G401 (cell line): Measurements from ENCODE around the gene FAM124A. TPM values are rescaled to one million over a fixed set of nuclear protein-coding genes. Genes with fewer than 3 reads are reported as not detected.

Source experiments
- DNase-seq: peaks from one replicate; pipeline ENCODE4 v3.0.0-alpha.2; 2015; ENCODE audit warnings: low spot score
- in situ Hi-C: cut with HindIII; loops from 2 replicates; pipeline ENCODE4 v1.10.0; 2016; ENCODE audit warnings: low sequenced_read_pairs, mixed read lengths
- total RNA-seq: library from RNA; depleted of rRNA; stranded (reverse); fragments of >200 nt; shearing (Covaris generic); gene quantifications from 2 replicates; pipeline ENCODE4 v1.2.3, GENCODE V29; 2014

FAM124A gene
- total RNA-seq, 1 experiment from 2014 or later: 0.95 TPM

DNA sequence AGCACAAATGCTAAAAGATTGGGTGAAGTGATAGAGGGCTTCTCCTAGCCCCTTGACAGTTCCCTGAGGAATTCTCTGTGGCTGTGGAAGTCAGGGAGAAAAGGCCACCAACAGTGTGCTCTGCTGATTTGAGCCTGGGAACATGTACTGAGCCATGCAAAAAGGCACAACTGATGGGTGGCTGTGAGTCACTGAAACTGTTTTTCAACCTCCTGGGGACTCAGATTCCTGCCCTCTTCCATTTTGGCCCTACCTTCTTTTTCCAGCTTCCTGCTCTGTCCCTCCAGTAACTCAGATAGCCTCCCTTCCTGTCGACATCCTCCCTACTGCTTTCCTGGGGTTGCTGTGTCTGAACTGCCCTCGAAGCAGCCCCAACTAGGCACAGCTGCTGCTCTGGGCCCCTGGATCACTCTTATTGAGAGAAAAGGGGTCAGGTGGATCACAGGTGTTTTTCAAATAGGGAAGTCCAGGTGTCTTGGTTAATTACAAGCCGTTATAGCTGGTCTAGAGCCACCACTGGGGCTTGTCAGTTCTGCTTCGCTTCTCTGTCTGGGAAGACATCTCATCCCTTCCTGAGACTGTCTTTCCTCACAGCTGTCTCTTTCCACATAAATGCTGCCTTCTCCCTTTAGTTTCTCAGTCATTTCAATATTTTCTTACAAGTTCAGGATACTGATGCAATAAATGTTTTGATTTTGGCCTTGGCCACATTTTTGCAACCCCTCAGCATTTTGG is 13.7 kb downstream of the FAM124A start:
- no peak for DNase-seq
- in situ Hi-C loops: no loop called here

GRCh38 chr13:51236491-51236792 is 14.2 kb downstream of the FAM124A start:
- in situ Hi-C loops: no loop called here
- no peak for DNase-seq

DNA sequence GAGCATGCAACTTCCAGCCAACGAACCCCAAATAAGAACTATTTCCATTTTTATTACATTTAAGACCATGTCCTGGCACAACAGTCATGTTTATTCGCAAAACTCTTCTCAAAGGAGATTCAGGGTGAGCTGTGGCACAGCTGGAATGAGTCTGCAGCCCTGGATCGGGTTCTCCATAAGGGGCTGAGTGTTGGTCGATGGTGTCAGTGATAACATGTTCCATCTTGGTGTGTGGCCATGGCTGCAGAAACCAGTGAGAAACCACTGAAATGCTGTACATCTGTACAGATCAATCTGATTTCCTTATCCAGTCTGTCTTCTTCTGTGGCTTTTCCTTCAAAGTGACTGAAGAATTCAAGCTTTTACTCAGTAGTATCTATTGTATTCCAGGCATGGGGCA is 15.2 kb downstream of the FAM124A start:
- DNase-seq: no peak
- in situ Hi-C loops: no loop called here

DNA sequence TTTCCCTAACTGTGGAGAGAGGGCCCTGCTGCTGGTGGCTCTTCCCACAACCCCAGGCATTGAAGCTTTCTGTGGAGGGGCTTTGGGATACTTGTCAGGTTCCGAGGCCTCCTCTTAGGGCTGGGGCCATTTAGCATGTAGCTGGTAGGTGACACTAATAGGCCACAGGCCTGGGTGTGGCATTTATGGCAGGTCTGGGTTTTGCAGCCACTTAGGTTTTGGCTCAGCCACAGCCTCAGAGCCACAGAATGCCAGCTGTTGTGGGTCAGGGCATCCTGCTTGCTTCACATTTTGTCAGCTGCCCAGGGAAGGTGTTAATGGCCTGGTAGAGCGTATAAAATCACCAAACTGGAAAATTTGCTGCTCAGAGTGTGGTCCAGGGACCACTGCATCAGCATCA is 15.7 kb downstream of the FAM124A start:
- no peak for DNase-seq
- in situ Hi-C loops: no loop called here

DNA sequence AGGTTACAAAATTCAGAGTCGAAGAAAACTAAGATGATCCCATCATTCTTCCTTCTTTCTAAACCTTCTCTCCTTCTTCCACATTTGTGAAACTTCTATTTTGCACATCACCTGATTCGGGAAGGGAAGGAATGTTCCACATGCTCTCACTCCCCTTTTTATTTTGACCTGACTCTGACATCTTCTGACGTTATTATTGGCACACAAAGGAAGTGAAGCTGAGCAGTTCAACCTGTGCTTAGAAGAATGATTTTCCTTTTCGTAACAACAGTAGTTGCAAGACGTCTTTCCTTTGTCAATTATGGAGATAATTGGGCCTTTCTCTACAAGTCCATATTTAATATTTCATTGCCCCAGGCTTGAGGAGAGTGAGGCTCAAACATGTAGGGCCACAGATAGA is 18.0 kb downstream of the FAM124A start:
- in situ Hi-C loops: no loop called here

GRCh38 chr13:51240958-51241357 is 18.8 kb downstream of the FAM124A start:
- in situ Hi-C loops: no loop called here
- peak; percentile 40 for DNase-seq

More for the DNA sequence above, 18.0 kb downstream of the FAM124A start:
- DNase-seq: no peak

DNA sequence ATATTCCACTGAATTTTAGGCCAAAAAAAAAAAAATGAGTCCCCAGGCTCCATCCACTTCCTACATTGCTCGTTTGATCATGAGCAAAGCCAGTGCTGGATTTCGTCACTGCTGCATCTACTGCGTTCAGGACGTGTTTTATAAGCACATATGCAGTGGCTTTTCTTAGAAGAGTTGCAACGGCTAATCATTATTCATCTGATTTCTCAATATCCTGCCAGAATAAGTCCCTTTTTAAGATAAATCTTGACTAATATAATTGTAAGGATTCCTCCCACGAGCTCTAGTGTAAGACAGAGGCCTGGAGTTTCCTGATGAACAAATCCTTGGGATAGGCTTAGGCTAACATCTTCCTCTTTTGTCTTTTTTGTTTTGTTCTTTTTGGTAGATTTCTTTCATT is 19.5 kb downstream of the FAM124A start:
- in situ Hi-C loops: no loop called here
- no peak for DNase-seq

DNA sequence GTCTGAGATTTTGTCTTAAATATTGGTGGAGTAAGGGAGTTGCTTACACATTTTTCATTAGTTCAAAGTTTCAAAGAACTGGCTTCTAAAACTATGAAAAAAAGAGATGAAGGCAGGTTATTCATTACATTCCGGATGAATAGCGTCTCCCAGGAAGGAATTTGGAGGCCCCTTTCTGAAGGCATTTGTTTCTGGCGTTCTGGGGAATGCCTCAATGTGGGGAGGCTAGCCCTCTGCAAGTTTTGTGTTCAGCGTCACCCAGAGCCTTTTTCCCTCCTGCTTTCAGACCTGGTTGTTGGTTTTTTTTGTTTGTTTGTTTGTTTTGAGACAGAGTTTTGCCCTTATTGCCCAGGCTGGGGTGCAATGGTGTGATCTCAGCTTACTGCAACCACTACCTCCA is 21.0 kb downstream of the FAM124A start:
- DNase-seq: no peak
- in situ Hi-C loops: no loop called here

DNA sequence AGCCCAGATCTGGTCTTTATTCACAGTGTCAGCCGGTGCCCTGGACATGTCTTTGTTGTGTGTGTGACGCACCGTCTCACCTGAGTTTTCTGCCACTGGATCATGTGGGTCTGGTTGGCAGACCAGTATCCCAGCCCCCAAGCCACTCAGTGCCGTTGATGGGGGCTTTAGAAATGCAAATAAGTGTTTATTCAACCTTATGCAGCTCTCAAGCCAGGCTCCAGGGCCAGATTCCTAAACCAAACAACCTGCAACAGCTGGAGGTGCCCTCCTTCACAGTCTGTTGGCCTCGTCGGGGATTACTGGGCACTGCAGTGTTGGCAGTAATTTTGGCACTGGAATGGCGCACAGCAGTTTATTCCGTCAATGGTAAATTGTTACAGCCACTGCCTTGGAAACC is 21.6 kb downstream of the FAM124A start:
- in situ Hi-C loops: no loop called here
- DNase-seq: no peak

GRCh38 chr13:51244637-51245405 is 22.6 kb downstream of the FAM124A start:
- in situ Hi-C loops: no loop called here
- no peak for DNase-seq

DNA sequence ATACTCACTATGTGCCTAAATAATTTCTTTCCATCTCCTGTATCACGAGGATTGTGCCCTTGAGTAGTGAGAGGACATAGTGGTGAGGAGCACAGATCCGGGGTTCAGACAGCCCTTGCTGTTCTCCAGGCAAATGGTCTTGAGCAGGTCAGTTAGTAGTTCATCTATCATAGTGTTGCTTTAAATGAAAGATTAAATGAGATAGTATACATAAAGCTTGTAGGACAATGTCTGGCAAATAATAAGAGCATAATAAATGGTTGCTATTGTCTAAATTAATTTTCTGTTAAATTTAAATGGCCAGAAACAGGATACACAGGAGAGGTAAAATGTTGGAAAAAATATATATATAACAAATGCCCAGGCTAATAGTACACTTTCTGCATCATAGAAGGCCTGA is 23.4 kb downstream of the FAM124A start:
- no peak for DNase-seq
- in situ Hi-C loops: no loop called here

- no peak for DNase-seq
- in situ Hi-C loops: no loop called here
These were observed 23.8 kb downstream of the FAM124A start for GRCh38 chr13:51246025-51246417.

- in situ Hi-C loops: no loop called here
- DNase-seq: peak; percentile 78
These were observed 24.4 kb downstream of the FAM124A start for GRCh38 chr13:51246418-51247277.

GRCh38 chr13:51249255-51249654 is 27.1 kb downstream of the FAM124A start:
- in situ Hi-C loops: no loop called here
- DNase-seq: no peak

- DNase-seq: no peak
- in situ Hi-C loops: no loop called here
These were observed 27.9 kb downstream of the FAM124A start for GRCh38 chr13:51249770-51250741.

GRCh38 chr13:51251480-51251879 is 29.3 kb downstream of the FAM124A start:
- no peak for DNase-seq
- in situ Hi-C loops: no loop called here

- no peak for DNase-seq
- in situ Hi-C loops: no loop called here
These were observed 30.8 kb downstream of the FAM124A start for GRCh38 chr13:51252954-51253532.

DNA sequence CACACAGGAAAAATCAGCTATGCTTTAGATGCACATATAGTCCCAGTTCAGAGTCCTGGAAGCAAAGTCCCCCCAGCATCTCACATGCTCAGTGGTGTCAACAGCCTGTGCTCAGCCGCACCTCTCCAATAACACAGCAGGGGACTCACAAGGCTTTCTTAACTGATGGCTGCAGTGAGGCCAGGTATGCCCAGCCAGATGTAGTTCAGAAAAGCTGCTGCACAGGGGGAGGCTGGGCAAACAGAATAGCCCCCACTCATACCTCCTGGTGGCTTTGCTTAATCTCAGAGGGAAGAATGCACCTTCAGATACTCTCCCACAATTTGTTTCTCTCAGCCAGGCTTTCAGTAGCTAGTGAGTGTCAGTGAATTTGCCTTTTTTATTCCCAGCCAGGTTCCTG is 33.4 kb downstream of the FAM124A start:
- in situ Hi-C loops: no loop called here
- DNase-seq: no peak

GRCh38 chr13:51257187-51257586 is 35.0 kb downstream of the FAM124A start:
- no peak for DNase-seq
- in situ Hi-C loops: no loop called here
